Measurements from ENCODE around the gene TBXT.
"Not testable (repeated sequence)": the region's sequence is repeated elsewhere in the genome, so short reads cannot be mapped to it uniquely, and the experiment has no call there.

TBXT gene, protein sequence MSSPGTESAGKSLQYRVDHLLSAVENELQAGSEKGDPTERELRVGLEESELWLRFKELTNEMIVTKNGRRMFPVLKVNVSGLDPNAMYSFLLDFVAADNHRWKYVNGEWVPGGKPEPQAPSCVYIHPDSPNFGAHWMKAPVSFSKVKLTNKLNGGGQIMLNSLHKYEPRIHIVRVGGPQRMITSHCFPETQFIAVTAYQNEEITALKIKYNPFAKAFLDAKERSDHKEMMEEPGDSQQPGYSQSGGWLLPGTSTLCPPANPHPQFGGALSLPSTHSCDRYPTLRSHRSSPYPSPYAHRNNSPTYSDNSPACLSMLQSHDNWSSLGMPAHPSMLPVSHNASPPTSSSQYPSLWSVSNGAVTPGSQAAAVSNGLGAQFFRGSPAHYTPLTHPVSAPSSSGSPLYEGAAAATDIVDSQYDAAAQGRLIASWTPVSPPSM

GRCh38 chr6:166167801-166168615, at the start of gene TBXT:
TSS of gene TBXT (minus strand) at chr6:166167851. CDS start at chr6:166167591, 260 bp downstream.
- no peak for DNase-seq (ENCODE audit: low read depth in 2 of 2)

DNA sequence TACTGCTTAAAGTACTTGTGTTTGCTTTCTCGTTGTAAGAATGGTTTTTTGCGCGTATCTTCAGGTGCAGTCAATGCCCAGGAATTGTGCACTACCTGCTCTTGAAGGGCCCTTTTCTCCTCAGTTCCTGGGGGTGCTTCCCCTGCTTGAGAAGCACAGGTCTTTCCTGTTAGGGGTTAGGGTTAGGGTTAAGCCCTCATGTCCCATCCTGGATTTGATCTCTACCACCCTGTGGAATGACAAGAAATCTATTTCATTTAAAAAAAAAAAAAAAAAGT, 39.6 kb upstream of the TBXT start:
- no peak for DNase-seq (ENCODE audit: low read depth in 2 of 2)

GRCh38 chr6:166206510-166207283, 39.0 kb upstream of the TBXT start:
- DNase-seq (ENCODE audit: low read depth in 2 of 2), result no peak

- DNase-seq (ENCODE audit: low read depth in 2 of 2), result no peak
Observed at GRCh38 chr6:166206066-166206465, 38.4 kb upstream of the TBXT start.

DNA sequence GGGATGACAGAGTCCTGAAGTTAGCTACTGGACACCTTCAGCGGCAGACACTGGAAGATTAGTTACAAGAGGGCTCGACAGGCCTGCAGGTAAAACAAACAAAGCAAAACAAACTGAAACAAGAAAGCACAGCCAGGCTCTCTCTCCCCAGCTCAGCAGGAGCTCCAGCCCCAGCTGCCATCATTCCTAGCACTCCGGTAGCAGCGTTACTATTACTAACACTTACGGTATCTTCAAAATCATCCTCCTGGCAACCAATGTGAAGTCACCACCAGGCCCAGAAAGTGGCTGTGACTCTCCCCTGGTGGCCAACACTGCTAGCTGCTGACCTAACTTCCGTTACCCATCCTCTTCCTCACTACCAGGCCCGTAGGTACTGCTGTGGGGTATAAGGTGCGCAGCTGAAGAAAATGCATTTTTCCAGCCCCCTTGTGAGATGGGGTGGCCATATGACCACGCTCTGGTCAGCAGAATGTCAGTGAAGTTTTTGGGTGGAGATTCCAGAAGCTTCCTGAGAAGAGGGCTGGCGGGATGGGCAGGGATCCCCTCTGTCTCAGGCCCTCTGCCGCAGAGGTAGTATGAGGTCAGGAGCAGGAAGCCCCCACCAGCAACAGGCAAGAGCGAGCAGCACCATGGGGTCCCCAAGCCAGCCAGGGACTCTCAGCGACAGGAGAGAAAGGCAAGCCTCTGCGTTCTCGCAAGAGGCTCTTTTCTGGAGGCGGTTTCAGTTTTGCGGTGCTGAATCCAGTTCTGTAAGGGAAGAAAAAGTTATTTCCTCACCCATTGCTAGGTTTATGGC, 37.4 kb upstream of the TBXT start:
- DNase-seq (ENCODE audit: low read depth in 2 of 2), result no peak

- DNase-seq (ENCODE audit: low read depth in 2 of 2), result no peak
Observed at GRCh38 chr6:166203641-166204222, 36.1 kb upstream of the TBXT start.

DNA sequence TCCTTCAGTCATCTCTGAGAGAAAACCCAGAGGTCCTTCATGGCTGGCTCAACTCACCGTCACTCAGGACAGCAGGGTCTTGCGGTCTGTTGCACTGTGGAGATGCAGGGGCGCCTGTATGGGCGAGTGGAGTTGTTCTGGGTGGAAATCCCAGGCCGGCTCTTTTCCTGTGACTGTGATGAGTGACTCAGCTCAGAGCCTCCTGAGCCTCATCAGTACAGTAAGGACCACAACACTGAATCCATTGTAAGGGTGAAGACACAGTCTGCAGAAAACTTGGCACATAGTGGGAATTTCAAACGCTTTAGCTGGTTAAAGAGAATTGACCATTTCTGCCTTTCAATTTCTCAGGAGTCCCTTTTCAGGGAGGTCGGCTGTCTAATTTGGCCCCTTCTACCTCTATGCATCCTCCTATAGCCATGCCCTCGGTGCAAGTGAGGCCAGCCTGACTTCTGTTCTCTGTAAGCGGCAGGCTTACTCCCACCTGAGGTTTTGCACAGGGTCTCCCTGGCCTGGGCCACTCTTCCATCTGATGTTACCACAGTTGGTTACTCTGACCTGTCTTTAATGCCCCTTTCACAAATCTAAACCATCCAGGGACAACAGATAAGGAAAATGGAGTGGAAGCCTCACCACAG, 35.5 kb upstream of the TBXT start:
- no peak for DNase-seq (ENCODE audit: low read depth in 2 of 2)

DNA sequence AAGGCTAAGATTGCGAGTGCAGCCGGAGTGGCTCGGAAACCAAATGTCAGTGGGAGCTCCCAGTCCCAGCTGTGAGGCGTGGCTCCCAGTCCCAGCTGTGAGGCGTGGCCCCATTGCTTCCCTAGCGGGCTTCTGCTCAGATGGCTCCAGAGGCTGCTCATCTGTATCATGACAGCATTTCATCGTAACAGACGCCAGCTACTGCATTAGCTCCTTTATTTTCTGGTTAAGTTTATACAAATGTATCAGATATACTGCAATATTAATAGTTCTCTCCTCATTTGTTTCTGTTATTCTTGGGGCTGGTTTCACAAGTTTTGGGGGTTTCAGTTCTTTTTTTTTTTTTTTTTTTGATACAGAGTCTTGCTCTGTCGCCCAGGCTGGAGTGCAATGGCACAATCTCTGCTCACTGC, 34.7 kb upstream of the TBXT start:
- DNase-seq (ENCODE audit: low read depth in 2 of 2), result no peak

DNA sequence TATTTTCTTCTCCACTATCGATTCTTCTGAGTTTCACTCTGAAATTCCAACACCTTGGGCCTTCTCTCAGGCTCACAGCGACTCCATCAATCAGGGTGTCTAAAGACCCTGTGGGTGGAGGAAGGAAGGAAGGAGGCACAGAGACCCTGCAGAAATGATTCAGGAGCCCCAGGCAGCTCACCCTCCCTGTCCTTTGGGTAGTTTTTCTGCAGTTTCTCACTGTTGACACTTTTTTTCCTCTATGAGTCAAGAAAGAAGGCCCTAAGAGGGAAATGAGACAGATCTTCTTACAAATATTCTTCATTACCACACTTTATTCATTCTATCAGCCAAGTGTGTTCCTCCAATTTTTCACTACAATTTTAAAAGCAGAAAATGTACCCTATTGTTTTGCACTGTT, 34.2 kb upstream of the TBXT start:
- no peak for DNase-seq (ENCODE audit: low read depth in 2 of 2)

- no peak for DNase-seq (ENCODE audit: low read depth in 2 of 2)
Observed at GRCh38 chr6:166197361-166197760, 29.7 kb upstream of the TBXT start.

DNA sequence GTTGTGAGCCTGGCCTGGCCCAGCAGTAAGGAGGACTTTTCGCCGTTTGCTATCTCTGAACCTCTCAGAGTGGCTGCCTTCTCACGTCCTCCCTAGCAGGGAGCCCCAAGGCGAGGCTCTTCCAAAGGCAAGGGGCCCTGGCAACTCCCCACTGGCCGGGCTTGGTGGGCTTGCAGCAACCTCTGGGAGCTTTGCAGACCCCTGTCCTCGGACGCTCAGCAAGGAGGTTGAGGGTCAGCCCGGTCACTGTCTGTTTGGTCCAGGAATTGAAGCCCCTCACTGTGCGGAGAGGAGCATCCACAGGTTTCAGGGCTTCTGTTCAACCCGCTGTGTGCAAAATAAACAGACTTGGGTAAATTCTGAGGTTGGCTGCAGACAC, 28.2 kb upstream of the TBXT start:
- DNase-seq (ENCODE audit: low read depth in 2 of 2), result no peak

DNA sequence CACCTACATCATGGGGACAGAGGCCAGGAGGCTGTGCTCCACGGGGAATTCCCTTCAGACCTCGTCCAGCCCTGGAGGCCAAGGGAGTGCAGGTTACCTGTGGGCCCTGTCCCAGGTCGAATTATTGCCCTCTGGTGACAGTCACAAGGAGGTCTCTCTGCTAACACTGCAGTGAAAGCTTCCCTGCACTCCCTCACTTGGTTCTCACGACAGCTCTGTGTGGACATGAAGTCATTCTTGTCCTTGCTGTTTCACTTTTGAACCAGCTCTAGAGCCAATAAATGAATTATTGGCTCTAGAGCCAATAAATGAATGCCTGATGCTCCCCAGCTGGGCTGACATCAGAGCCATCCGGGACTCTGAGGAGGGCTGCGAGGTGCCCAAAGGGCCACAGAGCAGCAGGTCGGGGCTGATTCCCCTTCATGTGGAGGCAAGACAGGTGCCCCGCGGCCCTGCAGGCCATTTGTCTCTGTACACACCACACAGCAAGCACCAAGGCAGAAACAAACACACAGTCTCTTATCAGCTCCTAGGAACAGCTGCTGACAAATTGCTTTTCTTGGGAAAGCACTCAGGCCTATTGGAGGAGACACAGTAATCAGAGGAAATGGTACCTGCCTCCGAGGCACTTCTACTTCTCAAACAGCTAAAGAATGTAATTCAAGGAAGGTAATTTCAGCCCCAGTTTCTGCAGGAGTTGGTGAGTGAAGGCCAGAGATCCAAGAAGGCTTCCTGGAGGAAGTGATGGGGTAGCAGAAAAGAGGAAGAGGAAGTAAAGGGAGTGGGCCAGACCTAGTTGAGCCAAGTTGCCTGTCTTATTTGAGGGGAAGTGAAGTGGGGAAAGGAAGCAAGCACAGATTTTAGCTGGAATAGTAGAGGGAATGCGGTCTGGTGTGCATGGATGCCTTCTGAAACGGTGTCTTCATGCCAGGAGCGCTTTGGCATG, 27.5 kb upstream of the TBXT start:
- DNase-seq (ENCODE audit: low read depth in 2 of 2), result no peak

DNA sequence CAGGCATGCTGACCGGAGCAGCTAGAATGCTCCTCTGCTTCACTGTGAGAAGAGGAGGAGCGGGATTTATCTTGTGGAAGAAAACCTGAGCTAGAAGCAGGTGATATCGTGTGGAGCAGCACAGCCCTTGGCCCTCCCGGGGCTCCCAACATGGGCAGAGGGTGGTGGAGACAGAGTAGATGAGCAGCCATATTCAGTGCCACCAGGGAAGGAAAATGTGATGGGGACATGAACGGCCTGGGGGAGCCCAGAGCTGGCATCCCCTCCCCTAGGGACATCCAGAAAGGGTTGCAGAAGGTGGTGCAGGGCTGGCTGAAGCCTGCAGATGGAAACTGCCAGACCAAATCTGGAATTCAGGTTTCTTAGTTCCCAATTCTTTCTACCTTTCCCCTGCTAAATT, 24.9 kb upstream of the TBXT start:
- DNase-seq (ENCODE audit: low read depth in 2 of 2), result no peak

DNA sequence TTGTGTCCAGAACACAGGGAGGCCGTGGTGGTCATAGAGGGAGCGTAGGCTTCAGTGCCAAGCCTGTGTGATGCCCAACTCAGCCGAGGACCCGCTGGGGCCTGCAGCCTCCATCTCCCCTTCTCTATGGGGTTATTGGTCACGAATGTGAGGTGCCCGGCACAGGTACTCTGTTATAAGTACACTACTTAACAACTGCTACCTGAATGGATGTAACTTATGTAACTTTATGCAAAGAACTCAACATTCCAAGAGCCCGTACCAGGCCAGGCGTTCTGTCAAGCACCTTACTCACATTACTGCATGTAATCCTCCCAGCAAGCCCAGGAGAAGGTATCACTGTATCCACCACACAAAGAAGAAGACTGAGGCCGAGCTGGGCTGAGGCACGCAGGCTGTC, 24.5 kb upstream of the TBXT start:
- no peak for DNase-seq (ENCODE audit: low read depth in 2 of 2)

- no peak for DNase-seq (ENCODE audit: low read depth in 2 of 2)
Observed at GRCh38 chr6:166179704-166180103, 12.1 kb upstream of the TBXT start.

DNA sequence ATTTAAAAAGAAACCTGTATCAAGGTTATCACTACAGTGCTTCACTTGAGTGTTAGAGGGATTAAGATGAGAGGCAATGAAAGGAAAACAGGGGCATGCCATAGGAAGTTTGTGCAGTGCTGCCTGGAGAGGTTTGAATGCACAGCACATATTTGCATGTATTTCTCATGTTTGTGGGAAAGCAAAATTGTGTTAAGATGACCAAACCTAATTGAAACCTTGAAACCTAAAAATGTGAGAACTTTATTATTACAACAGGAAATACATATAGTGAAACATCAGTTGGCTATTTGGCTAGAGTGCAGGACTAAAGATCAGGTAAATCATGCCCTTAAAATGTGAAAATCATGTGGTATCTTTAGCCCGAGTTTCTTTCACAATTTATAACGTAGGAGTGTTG, 8.5 kb upstream of the TBXT start:
- DNase-seq (ENCODE audit: low read depth in 2 of 2), result no peak

- not testable (repeated sequence) for DNase-seq (ENCODE audit: low read depth in 2 of 2)
Observed at GRCh38 chr6:166175093-166175492, 7.4 kb upstream of the TBXT start.

DNA sequence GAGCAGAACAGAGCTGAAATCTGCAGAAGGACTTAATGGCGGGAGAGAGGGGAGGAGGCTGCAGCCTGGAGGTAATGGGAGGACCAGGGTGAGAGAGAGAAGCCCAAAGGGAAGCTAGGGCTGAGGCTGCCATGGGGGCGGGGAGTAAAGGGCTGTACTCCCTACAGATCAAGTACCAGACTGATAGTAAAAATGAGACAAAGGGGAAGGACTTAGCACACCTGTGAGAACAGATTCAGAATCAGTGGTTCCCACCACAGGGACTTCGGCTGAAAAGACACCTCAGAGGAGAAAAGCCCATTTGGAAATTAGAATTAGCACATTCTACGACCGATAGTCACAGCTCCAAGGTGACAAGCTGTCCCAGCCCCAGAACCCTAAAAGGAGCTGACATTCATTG, 6.4 kb upstream of the TBXT start:
- DNase-seq (ENCODE audit: low read depth in 2 of 2), result no peak

GRCh38 chr6:166173281-166173951, 5.8 kb upstream of the TBXT start:
- no peak for DNase-seq (ENCODE audit: low read depth in 2 of 2)

Data from stimulated activated CD8-positive, alpha-beta memory T cell treated with anti-CD3 and anti-CD28 coated beads, Interleukin-7, amount 100 ng/mL, for 4 hours (primary cell).